Adrenal gland (tissue), 5 donors: ENCODE results near the gene SNCG.

Experiments
- POLR2A ChIP-seq, 2 donors: fragments of 450-650 bp; IDR thresholded peaks; one replicate each; pipeline ENCODE4 v1.6.1; 2017; ENCODE audit warnings: antibody characterized with exemption in 2 of 2, mild to moderate bottlenecking in 2 of 2, moderate library complexity in 1 of 2
- TF ChIP-seq, protein P1 (sequence below), 6 experiments: fragments of 450-650 bp in 4 of 6; fragments of 200-600 bp in 2 of 6; sonication (generic) in 1 of 6; IDR thresholded peaks; 1 replicate in 5 of 6; 2 replicates in 1 of 6; pipeline versions ENCODE4 v1.5.1 to v1.8.0; 2016 to 2021; ENCODE audit warnings: antibody characterized with exemption in 6 of 6, mild to moderate bottlenecking in 2 of 6, moderate library complexity in 1 of 6
- donor health status: DM: no; HTN: no; CAD: no.

DNA sequence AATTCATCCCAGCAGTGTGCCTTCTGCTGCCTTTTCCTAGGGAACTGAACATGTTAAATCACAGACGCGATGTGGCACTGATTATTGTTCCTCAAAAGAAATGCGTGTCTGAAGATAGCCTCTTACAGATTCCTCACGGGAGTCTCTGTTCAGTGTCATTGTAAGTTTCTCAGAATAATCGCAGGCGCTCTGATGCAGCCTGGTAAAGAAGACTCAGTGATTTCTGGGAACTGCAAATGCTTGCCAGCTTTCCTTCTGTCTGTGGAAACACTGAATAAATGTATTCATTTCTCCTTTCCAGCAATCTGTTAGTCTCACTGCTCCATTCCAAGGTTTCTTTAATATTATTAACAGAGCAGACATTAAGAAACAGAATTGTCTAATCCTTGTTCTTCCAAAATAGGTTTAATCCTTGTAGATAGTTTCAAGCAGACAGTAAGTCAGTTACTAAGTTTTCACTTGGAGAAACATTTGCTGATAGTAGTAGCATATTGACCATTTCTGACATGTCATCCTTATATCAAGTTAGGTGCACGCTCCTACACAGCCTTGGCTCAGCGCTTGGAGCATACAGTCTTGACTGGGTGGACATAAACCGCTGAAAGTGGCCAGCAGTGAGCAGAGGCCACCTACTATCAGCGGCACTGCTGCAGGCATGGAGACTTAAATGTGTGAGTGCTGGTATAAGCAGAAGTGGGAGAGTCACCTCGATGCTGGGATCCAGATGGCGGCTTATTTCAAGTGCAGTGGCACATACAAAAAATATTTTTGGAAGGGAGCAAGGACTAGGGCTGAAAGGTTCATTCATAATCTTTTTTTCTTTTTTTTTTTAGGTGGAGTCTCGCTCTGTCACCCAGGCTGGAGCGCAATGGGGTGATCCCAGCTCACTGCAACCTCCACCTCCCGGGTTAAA lies 28.7 kb upstream of the SNCG start:
- TF ChIP-seq POLR2A (IDR thresholded peaks at IDR 0.05) = no peak
- TF ChIP-seq, protein P1, sequence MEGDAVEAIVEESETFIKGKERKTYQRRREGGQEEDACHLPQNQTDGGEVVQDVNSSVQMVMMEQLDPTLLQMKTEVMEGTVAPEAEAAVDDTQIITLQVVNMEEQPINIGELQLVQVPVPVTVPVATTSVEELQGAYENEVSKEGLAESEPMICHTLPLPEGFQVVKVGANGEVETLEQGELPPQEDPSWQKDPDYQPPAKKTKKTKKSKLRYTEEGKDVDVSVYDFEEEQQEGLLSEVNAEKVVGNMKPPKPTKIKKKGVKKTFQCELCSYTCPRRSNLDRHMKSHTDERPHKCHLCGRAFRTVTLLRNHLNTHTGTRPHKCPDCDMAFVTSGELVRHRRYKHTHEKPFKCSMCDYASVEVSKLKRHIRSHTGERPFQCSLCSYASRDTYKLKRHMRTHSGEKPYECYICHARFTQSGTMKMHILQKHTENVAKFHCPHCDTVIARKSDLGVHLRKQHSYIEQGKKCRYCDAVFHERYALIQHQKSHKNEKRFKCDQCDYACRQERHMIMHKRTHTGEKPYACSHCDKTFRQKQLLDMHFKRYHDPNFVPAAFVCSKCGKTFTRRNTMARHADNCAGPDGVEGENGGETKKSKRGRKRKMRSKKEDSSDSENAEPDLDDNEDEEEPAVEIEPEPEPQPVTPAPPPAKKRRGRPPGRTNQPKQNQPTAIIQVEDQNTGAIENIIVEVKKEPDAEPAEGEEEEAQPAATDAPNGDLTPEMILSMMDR (IDR thresholded peaks at IDR 0.05) = no peak
